HG02678 (cell line): ENCODE measurements around the gene SH3BP2.

Experiments used
- ATAC-seq: cut with Tn5 transposase; IDR thresholded peaks from one replicate; pipeline ENCODE4 v1.9.1; 2021; ENCODE audit warnings: mild to moderate bottlenecking, moderate library complexity; ENCODE audit not compliant: unreplicated experiment

Gene SH3BP2, protein sequence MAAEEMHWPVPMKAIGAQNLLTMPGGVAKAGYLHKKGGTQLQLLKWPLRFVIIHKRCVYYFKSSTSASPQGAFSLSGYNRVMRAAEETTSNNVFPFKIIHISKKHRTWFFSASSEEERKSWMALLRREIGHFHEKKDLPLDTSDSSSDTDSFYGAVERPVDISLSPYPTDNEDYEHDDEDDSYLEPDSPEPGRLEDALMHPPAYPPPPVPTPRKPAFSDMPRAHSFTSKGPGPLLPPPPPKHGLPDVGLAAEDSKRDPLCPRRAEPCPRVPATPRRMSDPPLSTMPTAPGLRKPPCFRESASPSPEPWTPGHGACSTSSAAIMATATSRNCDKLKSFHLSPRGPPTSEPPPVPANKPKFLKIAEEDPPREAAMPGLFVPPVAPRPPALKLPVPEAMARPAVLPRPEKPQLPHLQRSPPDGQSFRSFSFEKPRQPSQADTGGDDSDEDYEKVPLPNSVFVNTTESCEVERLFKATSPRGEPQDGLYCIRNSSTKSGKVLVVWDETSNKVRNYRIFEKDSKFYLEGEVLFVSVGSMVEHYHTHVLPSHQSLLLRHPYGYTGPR

GRCh38 chr4:2792711-2793585 is at the start of gene SH3BP2:
Gene SH3BP2, plus strand, starts transcription at chr4:2793085. Its CDS starts 27,533 bp downstream, at chr4:2820618.
- ATAC-seq = peak; percentile 50

GRCh38 chr4:2743518-2744445 is 49.1 kb upstream of the SH3BP2 start:
- no peak for ATAC-seq

DNA sequence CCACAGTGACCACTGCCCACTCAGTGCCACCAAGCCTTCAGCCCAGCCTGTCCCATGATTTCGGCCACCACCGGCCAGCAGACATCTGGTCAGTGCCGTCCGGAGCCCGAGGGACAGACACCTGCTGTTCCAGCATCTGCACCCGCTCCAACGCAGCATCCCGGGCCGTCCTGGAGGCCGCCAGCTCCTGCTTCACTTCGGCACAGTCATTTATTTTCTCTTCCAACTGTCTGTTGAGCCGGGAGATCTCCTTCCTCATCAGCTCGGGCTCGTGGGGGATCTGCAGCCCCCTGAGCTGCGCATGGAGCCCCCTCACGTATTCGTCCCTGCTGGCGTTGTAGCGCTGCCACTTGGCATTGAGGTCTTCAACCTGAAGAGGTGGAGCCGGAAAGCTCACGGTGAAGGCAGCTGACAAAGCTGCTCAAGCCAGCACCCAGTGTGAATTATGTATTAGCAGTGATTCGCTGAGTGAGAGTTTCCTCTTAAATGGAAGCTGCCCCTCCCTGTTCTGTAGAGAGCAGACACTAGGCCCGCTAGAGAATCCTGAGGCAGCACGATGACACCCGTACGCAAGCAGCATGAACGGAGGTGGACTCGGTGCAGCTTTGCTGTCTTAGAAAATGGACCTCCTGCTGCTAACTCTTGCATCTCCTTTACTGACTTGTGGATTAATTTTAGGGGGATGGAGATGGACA is 48.2 kb upstream of the SH3BP2 start:
- no peak for ATAC-seq

DNA sequence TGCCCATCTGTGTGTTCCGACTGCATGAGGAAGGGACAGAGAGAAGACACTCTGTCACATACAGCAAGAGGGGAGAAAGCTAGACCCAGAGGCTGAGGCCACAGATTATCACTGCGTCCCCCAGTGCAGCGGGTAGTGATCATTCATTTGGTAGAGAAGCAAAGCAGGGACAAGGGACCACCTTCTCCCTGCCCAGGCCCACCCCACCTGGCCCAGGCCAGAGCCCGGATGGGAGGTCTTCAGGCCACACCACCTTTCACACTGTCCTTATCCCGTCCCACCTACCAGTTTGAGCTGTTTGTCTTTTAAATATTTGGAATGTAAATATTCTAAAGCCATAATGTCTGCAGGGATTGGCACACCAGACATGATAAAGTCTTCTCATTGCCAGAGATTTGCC is 47.4 kb upstream of the SH3BP2 start:
- no peak for ATAC-seq

- peak; percentile 90 for ATAC-seq
These were observed 46.7 kb upstream of the SH3BP2 start for GRCh38 chr4:2745981-2746806.

- ATAC-seq = no peak
These were observed 45.8 kb upstream of the SH3BP2 start for GRCh38 chr4:2746891-2747695.

DNA sequence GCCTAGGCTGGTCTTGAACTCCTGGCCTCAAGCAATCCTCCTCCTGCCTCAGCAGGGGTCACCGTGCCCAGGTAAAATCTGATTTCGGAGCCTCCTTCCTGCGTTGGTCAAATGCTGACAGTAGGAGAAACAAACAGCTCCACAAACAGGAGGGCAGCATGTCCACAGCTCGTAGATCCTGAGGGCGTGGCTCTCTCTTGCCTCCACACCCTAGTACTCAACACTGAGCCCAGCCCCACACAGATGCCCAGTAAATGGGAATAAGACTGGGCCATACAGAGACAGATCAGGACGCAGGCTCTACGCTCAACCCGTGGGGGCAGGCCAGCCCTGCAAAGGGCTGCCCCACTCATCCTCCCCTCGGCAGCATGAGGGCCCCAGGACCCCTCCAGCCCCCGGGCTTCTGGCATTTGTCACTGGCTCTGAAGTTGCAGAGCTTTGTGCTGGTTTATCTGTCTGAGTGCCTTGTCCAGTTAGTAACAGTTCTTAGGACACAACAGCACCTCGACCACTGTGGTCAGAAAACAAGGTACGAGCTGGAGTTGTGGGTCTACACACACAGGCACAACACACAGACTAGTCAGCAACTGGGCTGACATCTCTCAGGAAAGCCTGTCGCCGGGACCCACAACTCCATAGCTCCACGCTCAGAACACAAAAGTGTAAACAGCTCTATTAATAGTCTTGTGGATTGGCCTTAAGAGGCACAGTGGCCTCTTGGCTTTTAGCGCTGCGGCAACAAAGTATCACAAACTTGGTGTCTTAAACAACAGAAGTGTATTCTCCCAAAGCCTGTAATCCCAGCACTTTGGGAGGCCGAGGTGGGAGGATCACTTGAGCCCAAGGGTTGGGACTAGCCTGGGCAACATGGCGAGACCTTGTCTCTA is 41.9 kb upstream of the SH3BP2 start:
- ATAC-seq = no peak

- no peak for ATAC-seq
These were observed 39.4 kb upstream of the SH3BP2 start for GRCh38 chr4:2753436-2753835.

DNA sequence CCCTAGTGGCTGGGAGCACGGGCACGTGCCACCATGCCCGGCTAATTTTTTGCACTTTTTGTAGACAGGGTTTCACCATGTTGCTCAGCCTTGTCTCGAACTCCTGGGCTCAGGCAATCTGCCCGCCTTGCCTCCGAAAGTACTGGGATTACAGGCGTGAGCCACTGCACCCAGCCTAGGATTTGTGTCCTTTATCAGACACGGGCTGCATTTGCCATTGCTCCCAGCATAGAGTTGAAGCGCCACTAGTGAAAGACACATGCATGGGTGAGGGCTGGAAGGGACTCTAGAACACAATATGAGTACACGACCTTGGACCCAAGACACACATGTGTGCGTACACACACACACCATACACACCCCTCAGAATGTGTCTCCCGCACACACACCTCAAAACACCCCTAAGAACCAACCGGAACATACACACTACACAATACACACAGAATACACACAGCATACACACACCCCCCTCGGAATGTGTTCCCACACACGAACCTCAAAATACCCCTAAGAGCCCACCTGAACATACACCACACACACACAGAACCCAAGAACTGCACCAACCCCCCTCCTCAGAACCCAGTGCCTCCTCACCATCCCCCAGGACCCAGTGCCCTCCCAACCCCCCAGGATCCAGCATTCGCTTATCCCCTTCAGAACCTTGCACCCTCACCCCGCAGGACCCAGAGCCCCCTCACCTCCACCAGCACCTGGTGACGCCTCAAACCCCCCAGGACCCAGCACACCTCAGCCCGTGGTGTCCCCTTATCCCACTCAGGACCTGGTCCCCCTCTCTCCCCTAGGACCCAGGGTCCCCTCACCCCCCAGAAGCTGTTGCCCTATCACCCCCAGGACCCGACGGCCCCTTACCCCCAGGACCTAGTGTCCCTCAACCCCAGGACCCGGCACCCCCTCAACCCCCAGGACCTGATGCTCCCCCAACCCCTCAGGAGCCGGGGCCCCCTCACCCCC is 37.8 kb upstream of the SH3BP2 start:
- ATAC-seq = no peak

GRCh38 chr4:2755821-2756690 is 36.8 kb upstream of the SH3BP2 start, which contains the start of gene TNIP2:
Gene TNIP2, minus strand, starts transcription at chr4:2756336. Its CDS starts 47 bp downstream, at chr4:2756289.
- ATAC-seq = peak; percentile 73

- ATAC-seq = no peak
These were observed 36.1 kb upstream of the SH3BP2 start for GRCh38 chr4:2756691-2757350.

DNA sequence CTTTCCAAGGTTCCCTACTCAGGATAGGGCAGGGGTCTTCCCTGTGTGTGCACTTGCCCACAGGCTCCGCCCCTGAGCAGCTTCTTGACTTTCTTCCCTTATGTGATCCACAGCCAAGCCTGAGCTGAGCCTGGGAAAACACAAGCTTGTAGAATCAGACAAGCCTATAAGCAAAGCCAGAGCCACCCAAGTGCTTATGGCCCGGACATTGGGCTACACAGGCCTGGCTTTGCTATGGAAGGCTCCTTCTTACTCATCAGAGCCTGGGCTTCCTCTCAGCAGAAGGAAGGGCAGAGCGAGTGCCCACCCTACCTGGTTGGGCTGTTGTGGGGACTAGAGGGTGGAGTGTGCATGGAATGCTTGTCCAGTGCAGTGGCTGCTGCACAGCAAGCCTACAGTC is 35.5 kb upstream of the SH3BP2 start:
- no peak for ATAC-seq

DNA sequence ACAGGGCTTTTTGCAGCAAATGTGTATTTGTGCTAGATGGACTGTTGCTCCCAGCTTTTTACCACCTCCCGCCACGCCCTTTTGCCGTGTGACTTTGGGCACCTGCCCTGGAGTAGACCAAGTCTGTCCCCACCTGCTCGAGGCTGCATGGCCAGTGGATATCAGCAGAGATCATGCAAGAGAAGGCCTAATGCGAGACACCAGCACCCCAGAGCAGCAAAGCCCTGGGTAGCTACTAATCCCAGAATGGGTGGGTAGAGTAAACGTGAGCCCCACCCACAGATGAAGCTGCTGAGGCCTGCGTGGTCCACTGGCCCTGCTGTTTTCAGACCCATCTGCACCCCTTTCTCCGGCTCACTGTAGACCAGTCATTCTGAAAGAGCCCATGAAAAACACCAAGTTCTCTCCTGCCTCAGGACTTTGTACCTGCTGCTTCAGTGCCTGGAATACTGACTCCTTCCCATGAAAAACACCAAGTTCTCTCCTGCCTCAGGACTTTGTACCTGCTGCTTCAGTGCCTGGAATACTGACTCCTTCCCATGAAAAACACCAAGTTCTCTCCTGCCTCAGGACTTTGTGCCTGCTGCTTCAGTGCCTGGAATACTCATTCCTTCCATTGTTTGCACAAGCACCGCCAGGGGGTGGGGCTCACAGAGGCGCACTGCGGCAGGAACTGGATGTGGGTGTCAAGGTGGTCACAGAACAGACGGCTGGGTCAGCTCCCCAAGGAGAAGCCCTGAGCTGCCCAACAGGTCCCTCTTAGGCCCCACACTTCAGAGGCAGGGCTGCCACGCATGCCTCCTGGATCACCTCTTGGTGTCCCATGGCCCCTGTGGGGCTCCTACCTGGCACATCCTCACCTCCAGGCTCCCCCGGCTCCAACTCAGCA is 31.6 kb upstream of the SH3BP2 start:
- ATAC-seq = no peak
